Stomach (tissue), 4 donors: ENCODE data around the gene ALK.

ENCODE experiments used
- CTCF ChIP-seq, 7 experiments: fragments of 450-650 bp in 4 of 7; fragments of 200-600 bp in 3 of 7; sonication (generic) in 3 of 7; IDR thresholded peaks; one replicate each; pipeline ENCODE4 v1.5.1; 2016 to 2019; ENCODE audit warnings: antibody characterized with exemption in 7 of 7, control low read depth in 2 of 7, mild to moderate bottlenecking in 1 of 7
- POLR2AphosphoS5 ChIP-seq, 3 donors: sonication (generic); formaldehyde crosslinking; IDR thresholded peaks; one replicate each; pipeline ENCODE4 v1.6.1; 2016; ENCODE audit warnings: antibody characterized with exemption in 3 of 3

- TF ChIP-seq CTCF (IDR thresholded peaks at IDR 0.05) (no peak), POLR2AphosphoS5 (IDR thresholded peaks at IDR 0.05) (no peak)
Observed at GRCh38 chr2:29433920-29434319, 487.5 kb downstream of the ALK start.
